Retinal pigment epithelial cell (primary cell): Measurements from ENCODE around the gene APP.

Experiments
- DNase-seq: peaks from one replicate; pipeline ENCODE4 v3.0.0-alpha.2; 2010; ENCODE audit warnings: low read depth
- H3K4me3 ChIP-seq: 2 replicates; pipeline ENCODE4 v1.5.1; 2011; ENCODE audit warnings: mild to moderate bottlenecking, low read length, control low read depth, moderate library complexity
- TF ChIP-seq, protein P1 (sequence below): conservative IDR thresholded peaks from 2 replicates; pipeline ENCODE4 v1.5.1; 2011; ENCODE audit warnings: low read depth, low read length, control low read depth, inconsistent platforms

APP gene

DNA sequence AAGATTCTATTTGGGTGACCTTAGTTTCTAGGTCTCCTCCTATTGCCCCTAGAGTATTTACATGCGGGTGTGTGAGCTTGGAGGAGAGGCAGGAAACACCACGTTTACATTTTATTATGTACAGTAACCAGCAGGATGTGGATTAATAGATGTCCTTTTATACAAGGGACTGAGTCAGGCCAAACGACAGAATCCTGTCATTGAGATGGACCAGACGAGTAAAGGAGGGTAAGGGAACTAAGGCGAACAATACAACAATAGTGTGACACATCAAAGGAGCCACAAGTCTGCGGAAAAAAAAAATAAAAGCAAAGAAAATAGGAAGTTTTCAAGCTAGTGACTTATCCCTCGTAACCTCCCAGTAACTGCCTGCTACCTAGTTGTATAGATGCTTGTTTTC, 284.7 kb downstream of the APP start:
- H3K4me3 ChIP-seq: no peak overlapping the region
- DNase-seq: no peak
- TF ChIP-seq, protein P1, sequence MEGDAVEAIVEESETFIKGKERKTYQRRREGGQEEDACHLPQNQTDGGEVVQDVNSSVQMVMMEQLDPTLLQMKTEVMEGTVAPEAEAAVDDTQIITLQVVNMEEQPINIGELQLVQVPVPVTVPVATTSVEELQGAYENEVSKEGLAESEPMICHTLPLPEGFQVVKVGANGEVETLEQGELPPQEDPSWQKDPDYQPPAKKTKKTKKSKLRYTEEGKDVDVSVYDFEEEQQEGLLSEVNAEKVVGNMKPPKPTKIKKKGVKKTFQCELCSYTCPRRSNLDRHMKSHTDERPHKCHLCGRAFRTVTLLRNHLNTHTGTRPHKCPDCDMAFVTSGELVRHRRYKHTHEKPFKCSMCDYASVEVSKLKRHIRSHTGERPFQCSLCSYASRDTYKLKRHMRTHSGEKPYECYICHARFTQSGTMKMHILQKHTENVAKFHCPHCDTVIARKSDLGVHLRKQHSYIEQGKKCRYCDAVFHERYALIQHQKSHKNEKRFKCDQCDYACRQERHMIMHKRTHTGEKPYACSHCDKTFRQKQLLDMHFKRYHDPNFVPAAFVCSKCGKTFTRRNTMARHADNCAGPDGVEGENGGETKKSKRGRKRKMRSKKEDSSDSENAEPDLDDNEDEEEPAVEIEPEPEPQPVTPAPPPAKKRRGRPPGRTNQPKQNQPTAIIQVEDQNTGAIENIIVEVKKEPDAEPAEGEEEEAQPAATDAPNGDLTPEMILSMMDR: no peak

DNA sequence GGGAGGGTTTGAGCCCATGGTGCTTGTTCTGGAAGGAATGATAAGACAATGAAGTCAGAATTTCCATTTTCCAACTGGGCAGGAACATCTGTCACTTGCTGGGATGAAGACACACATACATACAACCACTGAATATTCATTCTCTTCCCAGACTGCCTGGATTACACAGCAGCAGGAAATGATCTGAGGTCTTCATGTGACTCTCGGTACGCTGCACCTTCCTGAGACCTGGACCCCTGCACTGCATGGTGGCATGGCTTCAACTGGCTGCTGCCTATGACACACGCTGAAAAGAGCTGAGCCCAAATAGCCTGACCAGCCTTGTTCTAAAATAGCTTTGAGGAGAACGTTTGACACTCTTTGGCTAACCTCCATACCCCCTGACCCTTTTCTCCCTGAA, 285.2 kb downstream of the APP start:
- H3K4me3 ChIP-seq: no peak overlapping the region
- TF ChIP-seq, protein P1: no peak
- no peak for DNase-seq

DNA sequence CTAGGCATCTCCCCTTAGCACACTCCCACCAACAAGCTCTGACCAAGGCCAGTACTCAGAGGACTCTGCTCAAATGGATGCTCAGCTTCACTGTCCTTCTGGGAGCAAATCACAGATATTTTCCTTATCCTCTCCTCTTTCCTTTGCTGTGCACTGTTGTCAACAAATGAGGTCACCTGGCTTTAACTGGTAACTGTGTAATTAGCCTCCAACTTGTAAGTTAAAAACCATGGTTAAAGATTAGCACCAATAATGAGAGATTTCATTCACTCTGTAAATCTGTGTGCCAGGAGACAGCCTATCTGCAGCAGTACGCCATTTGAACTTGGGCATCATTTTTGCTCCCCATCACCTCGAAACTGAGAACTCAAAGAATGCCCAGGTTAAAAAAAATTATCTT, 286.3 kb downstream of the APP start:
- H3K4me3 ChIP-seq: no peak overlapping the region
- TF ChIP-seq, protein P1: no peak
- no peak for DNase-seq

DNA sequence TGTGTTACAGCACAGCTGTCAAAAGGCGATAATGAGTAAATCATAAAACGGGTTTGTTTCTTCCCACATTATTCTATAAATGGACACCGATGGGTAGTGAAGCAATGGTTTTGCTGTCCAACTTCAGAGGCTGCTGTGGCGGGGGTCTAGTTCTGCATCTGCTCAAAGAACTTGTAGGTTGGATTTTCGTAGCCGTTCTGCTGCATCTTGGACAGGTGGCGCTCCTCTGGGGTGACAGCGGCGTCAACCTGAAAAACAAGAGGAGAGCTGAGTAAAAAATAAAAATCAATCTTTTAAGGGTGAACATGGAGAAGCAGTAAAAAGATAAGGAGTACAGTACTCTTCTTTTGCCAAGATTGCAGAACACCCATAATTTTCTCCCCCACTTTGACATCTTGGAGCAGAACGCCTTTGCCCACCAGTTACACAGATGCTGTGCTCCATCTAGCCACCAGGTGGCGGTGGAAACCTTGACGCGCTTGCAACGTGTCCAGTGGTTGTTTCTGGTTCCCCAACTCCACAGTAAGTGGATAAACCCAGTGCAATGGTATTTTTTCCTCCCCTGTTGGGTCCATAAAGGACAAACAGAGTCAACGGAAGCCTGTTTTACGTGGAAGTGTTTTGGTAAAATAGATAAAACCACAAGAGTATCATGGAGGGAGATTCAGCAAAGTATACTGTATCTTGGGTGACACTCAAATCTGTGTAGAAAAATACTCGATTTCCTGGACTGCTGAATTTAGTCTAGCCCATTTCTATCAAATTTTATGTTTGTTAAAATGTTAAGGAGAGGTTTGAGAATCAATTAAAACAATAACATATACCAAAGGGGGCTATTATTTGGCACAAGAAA, 288.8 kb downstream of the APP start:
- no peak overlapping the region for H3K4me3 ChIP-seq
- TF ChIP-seq, protein P1: peak; percentile 96
- DNase-seq: peak; percentile 16

DNA sequence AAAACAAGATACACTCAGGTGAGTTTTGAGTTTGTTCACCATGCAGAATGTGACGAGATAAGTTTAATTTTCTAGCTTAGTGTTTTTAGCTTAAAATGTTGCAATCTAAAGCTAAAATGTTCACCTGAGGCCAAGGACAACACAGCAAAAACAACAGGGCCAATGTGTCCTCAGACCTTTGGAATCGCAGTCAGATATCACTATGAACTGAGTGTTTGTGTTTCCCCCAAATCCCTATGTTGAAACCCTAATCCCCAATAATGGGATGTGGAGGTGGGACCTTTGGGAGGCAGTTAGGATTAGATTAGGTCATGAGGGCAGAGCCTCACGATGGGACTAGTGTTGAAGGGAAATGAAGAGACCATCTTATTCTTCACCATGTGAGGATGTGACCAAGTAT, 291.4 kb downstream of the APP start:
- DNase-seq: no peak
- no peak overlapping the region for H3K4me3 ChIP-seq
- TF ChIP-seq, protein P1: no peak

DNA sequence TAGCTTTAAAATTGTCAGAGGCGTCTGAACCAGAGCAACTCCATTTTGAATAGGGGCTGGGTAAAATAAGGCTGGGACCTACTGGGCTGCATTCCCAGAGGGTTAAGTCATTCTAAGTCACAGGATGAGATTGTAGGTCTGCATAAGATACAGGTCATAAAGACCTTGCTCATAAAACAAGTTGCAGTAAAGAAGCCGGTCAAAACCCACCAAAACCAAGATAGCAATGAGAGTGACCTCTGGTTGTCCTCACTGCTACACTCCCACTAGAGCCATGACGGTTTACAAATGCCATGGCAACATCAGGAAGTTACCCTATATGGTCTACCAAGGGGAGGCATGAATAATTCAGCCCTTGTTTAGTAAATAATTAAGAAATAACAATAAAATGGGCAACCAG, 292.2 kb downstream of the APP start:
- DNase-seq: no peak
- TF ChIP-seq, protein P1: no peak
- no peak overlapping the region for H3K4me3 ChIP-seq

DNA sequence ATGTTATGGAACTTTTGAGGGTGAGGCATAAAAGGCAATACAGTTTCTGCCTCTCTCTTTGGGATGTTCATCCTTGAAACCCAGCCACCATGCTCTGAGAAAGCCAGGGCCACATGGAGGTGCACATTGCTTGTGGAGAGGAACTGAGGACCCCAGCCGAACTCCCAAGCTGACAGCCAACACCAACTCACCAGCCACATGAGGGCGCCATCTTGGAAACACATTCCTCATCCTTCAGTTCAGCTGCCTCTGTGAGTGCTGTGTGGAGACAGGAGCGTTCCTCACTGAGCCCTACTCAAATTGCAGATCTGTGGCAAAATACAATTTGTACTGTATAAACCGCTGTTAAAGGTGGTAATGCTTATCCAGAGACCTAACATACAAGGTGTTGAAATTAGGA, 298.3 kb downstream of the APP start:
- TF ChIP-seq, protein P1: peak; percentile 24
- no peak overlapping the region for H3K4me3 ChIP-seq
- no peak for DNase-seq
